Dermis microvascular lymphatic vessel endothelial cell (primary cell): ENCODE results near the gene DOCK10. TPM values are rescaled to one million over a fixed set of nuclear protein-coding genes. Genes with fewer than 3 reads are reported as not detected.

Source experiments
- DNase-seq, 2 donors: peaks; one replicate each; pipeline versions ENCODE4 v3.0.0 to v3.0.0-alpha.2; 2010; ENCODE audit warnings: low read depth in 2 of 2
- total RNA-seq: library from RNA; depleted of rRNA; stranded (reverse); fragments of >200 nt; gene quantifications from 2 replicates; pipeline ENCODE4 v1.2.1, GENCODE V29; 2014

DOCK10 gene
- total RNA-seq, 1 donor from 2014 or later: 4.6 TPM

DNA sequence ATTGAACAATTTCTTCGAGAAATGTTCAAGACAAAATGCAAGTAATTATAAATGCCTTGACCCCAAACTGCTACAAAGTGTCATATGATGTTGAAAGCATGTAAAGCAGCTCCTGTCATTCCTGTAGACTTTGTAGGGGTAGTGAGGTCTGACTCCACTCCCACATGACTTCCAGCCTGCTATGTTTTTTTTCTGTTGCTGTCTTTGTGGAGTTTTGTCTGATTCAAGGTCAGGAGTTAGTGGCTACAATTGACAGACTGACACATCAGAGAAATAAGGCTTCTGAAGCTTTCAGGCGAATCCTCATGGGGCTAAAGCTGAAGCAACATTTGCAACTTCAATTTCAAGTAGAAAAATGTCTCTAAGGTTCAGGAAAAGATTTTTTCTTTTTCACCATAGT lies 262.2 kb downstream of the DOCK10 start:
- DNase-seq: no peak

DNA sequence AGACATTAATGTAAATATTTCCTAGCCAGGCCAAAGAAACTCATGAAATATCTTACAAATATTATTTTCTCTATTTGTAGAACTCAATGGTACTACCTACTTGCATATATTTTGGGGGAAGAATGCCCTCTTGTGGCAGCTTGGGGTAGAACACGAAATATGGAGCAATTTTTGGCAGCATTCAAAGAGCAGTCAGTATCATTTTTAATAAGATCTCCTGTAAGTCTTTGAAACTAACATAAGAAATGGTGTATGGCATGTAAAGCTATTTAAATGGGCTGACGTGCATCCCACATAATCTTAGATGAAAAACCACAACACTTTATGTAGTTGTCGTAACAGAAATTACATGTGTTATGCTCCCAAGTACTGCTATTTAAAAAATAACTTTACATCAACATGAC lies 263.8 kb downstream of the DOCK10 start:
- peak; percentile 45 to 59 for DNase-seq

DNA sequence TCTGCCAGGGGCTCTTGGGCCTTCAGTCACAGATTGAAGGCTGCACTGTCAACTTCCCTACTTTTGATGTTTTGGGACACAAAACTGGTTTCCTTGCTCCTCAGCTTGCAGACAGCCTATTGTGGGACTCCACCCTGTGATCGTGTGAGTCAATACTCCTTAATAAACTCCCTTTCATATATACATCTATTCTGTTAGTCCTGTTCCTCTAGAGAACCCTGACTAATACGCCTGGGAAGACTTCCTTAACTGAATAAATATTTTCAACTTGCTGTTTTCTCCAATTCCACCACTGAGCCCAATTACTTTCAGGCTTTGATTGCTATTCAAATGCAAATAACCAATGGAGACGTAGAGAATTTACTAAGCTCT lies 264.7 kb downstream of the DOCK10 start:
- no peak for DNase-seq

DNA sequence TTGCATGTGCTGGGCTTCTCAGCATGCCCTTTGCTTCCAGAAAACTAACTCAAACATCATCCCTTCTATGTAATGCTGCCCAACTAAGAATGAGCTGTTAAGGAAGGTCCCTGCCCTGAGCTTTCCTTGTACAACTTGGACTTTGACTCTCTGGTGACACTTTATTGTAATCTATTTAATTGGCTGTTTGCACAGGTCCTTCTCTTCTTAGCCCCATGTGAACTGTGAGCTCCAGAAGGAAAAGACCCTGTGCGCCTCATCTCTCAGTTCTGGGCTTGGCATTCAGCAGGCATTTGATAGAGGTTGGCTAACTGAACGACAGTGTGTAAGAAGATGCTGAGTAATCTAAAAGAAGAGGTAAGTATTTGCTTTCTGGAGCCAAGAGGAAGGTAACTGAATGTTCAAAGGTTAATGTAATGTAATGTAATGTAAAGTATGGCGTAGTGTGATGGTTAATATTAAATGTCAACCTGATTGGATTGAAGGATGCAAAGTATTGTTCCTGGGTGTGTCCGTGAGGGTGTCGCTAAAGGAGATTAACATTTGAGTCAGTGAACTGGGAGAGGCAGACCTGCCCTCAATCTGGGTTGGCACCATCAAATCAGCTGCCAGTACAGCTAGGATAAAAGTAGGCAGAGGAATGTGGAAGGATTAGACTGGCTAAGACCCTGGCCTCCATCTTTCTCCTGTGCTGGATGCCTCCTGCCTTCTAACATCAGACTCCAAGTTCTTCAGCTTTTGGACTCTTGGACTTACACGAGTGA lies 265.3 kb downstream of the DOCK10 start:
- DNase-seq: no peak

DNA sequence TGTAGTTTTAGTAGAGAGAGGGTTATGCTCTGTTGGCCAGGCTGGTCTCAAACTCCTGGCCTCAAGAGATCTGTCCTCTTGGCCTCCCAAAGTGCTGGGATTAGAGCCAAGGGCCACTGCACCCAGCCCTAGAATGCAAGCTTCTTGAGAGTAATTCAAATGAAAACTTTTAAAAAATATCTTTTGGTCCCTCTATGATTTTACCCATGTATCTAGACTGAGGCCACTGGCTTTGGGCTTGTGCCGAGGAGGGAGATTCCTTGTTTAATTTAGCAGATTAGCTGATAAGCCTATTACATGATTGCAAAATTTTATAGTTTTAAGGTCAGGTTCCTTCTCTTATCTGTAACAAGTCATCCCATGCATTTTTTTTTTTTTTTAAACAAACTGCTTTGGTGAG lies 266.6 kb downstream of the DOCK10 start:
- no peak for DNase-seq

DNA sequence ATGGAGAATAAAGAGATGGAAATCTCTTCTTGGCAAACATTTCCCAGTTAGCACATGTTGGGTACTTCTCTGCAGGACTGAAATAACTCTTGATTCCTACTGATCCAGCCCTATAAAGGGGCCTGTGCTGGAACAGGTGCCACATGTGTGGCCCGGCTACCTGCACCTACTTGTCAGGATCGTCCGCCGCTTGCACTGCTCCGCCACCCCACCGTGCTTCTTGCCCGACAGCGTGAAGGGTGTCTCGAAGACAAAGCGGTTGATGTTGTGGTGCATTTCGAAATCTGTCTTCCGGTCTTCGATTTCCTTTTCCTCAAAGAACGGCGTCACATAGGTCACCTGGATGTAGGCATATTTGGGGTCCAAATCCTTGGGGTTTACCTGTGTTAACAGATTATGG lies 267.5 kb downstream of the DOCK10 start:
- DNase-seq: no peak

DNA sequence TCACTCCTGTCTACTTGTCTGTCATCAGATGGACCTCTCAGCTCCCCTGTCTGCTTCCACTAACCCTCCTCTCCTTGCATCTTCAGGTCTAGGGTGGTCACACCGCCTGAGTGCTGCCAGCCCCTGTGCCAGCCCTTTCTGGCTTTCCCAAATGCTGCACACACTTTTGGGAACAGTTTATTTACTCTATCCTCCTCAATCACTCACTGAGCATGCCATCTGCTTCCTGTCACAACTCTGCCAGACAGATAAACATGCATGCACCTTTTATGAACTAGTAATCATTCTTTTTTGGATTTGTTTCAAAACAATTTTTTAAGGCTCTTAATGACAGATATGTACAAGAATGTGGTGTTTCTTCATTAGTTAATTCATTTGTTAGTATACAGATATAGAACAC lies 269.8 kb downstream of the DOCK10 start:
- peak; percentile 9 to 34 for DNase-seq

DNA sequence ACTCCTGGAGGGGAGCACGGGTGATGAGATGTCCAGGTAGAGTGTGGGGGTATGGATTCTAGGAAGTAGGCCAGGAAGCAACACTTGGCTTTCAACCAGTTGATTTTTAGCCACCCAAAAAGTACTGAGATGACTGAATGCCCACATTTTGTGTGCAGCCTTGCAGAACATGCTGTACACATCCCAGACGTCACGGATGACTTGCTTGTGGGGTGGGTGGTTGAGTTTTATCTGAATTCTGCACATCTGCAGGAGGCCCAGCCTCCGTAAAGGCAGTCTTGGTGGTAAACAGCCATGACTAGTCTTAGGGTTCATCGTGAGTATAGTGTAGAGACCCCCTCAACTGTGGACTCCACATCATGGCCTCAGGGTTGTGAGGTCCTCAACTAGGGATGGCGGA lies 272.8 kb downstream of the DOCK10 start:
- DNase-seq: no peak

DNA sequence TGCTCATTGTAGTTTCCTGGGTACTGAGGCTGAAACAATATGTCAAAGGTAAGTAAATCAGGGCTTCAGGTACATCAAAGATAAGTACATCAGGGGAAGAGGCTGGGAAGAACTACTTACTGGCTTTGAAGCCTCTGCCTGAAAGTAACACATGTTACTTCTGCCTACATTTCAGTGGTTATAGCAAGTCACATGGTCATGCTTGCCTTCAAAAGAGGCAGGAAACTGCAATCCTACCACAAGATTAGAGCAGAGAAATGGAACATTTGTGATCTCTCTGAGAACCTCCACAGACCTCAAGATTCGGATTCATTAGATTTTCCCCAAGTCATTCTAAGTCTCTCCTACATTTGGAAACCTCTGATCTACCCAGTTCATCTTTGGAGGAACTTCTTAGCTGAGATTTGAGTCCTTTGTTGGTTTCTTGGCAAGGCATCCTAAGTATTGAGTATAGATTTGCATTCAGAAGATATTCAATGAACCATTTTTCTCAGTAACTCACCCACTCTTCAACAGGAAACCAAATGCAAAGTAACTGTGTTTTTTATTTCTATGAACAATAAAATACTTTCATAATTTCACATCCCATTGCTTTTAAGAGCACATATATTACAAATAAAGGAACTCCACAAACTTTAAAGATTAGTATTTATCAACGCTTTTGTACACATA lies 277.6 kb downstream of the DOCK10 start:
- no peak for DNase-seq

DNA sequence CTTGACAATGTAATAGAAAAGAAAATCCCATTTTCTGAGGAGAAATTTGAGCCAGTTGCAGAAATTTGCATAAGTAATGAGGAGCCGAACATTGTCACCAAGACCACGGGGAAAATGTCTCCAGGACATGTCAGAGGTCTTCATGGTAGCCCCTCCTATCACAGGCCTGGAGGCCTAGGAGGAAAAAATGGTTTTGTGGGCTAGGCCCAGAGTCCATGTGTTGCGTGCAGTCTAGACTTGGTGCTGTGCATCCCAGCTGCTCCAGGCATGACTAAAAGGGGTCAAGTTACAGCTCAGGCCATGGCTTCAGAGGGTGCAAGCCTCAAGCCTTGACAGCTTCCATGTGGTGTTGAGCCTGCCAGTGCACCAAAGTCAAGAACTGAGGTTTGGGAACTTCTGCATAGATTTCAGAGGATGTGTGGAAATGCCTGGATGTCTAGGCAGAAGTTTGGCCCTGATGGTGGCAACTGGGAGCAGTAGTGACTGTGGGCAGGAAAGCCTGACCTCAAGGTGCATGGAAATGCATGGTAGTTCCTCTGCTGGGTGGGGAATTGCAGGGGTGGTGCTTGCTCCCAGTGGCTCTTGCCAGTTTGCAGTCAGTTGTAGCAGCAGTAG lies 284.2 kb downstream of the DOCK10 start:
- DNase-seq: no peak

DNA sequence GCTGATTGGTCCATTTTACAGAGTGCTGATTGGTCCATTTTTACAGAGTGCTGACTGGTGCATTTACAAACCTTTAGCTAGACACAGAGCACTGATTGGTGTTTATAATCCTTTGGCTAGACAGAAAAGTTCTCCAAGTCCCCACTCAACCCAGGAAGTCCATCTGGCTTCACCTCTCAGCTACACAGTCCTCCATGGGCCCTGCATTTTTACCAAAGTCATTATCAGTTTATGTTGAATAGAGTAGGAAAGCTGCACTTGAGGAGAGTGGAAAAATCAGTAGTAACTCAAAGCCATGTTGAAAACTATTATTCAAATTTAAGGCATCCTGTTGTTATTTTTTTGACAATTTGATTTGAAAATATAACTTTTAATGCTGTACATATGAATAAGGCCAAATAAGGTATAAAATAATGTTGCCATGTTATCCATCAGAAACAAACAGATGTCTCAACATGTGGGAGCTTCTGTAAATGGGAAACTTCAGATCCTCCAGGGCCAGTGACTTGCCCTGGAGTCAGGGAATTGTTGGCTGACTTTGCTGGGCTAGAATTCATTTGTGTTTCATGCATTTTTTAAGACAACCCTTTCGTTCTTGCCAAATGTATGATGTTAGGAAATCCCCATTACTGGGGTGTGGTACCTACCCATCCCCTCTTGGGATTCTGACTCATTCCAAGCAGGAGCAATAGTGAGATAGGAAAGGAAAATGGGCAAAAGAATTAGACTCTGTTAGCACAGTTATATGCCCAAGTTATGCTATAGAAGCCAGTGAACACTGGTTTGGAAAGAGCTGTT lies 288.3 kb downstream of the DOCK10 start:
- DNase-seq: no peak

DNA sequence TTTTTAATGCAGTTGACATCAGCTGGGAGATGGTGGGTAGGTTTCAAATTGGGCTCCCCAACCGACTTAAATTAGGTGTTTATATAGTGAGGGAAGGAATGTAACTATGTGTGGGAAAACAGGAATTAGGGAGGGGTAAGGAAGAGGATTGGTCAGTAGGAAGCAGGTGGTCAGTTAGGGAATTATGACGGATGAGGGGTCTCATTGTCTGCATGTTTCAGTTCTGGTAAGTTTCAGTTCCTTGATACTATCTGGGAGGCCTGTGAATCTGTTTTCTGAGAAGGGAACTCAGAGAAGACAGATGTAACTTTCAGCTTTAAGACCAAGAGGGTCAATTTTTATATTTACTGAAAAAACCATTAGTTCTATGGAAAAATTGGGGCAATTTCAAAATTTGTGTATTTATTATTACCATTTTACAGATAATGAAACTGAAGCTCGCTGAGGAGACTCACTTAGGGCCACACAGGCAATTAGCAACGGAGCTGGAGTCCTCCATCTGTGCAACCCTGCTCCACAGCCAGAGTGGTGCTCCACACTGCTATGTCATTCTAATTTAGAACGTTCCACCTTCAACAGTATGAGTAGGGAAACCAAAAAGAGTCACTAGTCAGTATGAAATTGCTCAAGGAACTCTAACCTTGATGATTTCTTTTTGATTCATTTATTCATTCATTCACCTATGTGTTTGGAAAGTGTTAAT lies 290.1 kb downstream of the DOCK10 start:
- DNase-seq: no peak

DNA sequence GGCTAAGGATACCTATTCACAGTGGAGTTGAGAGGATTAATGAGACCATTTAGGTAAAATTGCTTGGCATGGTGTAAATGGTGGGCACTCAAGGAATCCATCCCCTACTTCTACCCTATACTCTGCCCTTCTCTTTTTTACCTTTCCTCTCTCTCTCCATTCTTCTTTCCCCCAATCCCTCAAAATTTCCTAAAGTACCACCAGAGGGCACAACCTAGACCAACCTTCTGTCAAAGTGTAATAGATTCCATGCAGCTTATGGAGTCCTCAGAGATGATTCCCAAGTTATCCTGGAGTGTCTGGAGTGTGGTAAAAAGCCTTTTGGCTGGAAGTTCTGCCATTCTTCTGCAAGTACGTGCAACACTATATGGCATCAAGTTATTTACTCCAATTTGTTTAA lies 293.1 kb downstream of the DOCK10 start:
- no peak for DNase-seq

DNA sequence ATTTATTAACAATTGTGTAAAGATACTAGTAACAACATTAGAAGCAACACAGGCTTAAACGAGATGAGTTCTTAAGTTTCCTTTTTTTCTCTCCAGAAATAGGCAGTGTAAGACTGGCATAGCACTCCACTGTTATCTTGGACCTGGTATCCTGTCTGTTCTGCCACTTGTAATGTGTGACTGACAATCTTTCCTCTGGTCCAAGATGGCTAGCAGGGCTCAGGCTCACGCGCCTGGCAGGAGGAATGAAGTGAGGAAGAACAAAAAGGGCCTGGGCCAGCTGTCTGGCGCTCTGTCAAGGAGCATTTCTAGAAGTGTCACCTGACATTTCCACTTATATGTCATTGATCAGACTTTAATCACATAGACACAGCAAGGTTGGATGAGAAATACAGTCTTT lies 294.5 kb downstream of the DOCK10 start:
- no peak for DNase-seq

DNA sequence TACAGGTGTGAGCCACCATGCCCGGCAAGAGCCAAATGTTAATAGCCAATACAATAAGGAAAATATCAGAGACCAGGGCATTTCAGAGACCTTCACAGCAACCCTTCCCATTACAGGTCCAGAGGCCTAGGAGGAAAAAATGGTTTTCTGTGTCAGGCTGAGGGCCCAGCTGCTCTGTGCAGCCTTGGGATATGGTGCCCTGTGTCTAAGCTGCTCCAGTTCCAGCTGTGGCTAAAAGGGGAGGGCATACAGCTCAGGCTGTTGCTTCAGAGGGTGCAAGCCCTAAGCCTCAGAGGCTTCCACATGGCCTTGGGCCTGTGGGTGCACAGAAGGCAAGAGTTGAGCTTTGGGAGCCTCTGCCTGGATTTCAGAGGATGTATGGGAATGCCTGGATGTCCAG lies 306.0 kb downstream of the DOCK10 start:
- DNase-seq: no peak

DNA sequence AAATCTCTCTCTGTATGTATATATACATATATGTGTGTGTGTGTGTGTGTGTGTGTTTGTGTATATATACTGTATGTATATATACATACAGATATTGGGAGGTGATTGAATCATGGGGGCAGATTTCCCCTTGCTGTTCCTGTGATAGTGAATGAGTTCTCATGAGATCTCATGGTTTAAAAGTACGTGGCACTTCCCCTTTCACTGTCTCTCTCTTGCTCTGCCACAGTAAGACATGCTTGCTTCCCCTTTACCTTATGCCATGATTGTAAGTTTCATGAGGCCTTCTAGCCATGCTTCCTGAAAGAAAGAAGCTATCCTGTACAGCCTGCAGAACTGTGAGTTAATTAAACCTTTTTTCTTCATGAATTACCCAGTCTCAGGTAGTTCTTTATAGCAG lies 307.3 kb downstream of the DOCK10 start:
- no peak for DNase-seq

DNA sequence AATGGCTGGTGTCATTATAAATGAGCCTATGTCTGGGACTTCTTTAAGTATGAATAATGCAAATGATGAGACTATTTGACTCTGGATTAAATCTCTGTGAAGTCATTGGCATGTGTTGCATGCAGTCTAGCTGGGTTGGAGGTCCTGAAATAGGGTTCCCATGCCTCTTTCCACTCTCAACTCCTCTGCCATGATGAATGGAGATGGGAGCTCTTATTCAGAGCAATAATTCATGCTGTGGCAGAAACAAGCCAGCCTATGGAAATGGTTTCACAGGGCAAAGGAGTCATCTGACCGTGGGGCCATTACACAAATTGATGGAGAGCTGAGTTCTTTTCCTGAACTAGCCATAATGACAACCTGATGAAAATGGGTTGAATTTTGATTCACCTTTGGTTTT lies 310.6 kb downstream of the DOCK10 start:
- no peak for DNase-seq

DNA sequence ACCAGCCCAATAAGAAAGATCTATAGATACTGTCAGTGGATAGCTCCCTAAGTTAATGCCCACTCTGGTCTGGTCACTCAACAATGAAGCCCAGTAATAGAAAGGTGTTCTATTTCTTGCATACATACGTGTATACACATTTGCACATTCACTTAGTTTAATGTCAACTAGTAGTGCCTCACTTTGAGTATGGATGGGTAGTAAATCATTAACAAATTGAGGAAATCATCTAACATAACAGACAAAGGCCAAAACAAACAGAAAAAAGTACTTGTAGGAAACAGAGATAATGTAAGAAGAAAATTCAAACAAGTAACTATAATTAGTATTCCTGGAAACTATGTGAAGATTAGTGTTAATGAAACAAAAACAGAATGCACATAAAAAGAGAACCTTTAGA lies 312.8 kb downstream of the DOCK10 start:
- no peak for DNase-seq

DNA sequence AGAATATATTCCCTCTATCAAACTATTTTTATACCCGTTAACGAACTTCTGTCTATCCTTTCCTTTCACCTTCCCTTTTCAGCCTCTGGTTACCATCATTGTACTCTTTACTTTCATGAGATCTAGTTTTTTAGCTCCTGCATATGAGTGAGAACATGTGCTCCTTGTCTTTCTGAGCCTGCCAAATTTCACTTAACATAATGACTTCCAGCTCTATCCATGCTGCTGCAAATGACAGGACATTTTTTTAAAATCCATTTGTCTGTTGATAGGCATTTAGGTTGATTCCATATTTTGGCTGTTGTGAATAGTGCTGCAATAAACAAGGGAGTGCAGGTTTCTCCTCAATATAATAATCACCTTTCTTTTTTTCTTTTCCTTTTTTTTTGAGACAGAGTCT lies 317.9 kb downstream of the DOCK10 start:
- no peak for DNase-seq

DNA sequence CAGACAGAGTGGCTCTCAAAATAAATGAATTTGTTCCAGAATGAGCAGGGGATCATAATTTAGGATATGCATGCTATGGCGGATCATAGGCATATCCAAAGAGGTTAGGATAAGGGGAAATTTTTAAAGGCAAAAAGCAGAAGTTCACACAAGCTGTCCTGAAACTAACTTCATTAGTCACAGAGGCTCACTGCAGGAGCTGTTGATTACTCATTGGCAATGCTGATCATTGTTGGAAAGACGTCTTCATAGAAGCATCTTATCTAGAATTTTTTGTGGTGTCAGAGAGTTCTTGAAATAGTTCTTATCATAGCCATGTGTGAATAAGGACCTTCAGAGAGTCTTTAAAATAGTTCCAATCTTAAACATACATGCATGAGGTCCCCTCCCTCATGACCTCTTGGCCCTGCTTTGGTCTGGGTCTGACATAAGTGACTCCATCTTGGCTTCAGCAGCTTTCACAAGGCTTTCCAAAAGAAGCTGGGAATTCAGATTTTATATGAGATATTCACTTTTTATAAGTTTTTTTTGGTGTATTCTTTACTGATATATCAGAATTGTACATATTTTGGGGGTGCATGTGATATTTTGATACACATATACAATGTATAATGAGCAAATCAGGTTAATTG lies 318.6 kb downstream of the DOCK10 start:
- no peak for DNase-seq

DNA sequence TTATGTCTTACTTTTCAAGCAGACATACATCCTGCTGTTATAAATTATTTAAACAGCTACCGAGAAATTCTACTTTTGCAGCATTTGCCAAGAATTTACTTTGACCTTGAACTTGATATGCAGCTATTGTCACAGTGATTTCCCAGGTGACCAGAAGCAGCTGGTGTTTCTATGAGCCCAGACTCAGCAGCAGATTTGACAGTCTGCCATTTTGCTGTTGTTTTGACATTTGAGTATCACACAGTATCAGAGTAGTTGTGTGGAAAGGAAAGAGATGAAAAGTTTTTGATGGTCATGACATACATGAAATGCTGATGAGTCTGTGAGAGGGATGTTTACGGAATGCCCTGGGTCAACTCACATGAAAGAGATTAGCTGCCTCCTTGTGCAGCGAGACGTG lies 319.5 kb downstream of the DOCK10 start:
- DNase-seq: no peak
